HL-60 (cell line): ENCODE results near the gene BAIAP2.

Experiments
- DNase-seq, 2 experiments: peaks; one replicate each; pipeline ENCODE4 v3.0.0-alpha.2; 2010 to 2020; ENCODE audit warnings: low read depth in 1 of 2, low spot score in 1 of 2
- H3K27ac ChIP-seq: fragments of 250-450 bp; sonication (Bioruptor Pico); replicated peaks from 2 replicates; pipeline ENCODE4 v1.5.1; 2020; ENCODE audit warnings: mild to moderate bottlenecking, moderate library complexity
- H3K27me3 ChIP-seq: fragments of 250-450 bp; sonication (Bioruptor Pico); 2 replicates; pipeline ENCODE4 v1.5.1; 2021; ENCODE audit warnings: mild to moderate bottlenecking, moderate library complexity; ENCODE audit not compliant: insufficient read depth, poor library complexity, severe bottlenecking
- H3K4me3 ChIP-seq: replicated peaks from 2 replicates; pipeline ENCODE4 v1.5.1; 2011; ENCODE audit warnings: mild to moderate bottlenecking, control low read depth, low read length; ENCODE audit not compliant: insufficient read depth
- CTCF ChIP-seq: IDR thresholded peaks from one replicate; pipeline ENCODE4 v1.5.1; 2011; ENCODE audit warnings: low read length, control low read depth, inconsistent platforms; ENCODE audit not compliant: insufficient read depth
- GABPA ChIP-seq: IDR thresholded peaks from 2 replicates; pipeline ENCODE4 v1.6.1; 2012; ENCODE audit warnings: low read depth
- POLR2AphosphoS5 ChIP-seq: IDR thresholded peaks from 2 replicates; pipeline ENCODE4 v1.6.1; 2012; ENCODE audit warnings: low read depth
- SPI1 ChIP-seq: IDR thresholded peaks from 2 replicates; pipeline ENCODE4 v1.6.1; 2012; ENCODE audit warnings: low read depth, mild to moderate bottlenecking, borderline replicate concordance
- TF ChIP-seq, protein P1 (sequence below): IDR thresholded peaks from 2 replicates; pipeline ENCODE4 v1.6.1; 2012; ENCODE audit warnings: low read depth; ENCODE audit not compliant: insufficient replicate concordance

BAIAP2 gene

DNA sequence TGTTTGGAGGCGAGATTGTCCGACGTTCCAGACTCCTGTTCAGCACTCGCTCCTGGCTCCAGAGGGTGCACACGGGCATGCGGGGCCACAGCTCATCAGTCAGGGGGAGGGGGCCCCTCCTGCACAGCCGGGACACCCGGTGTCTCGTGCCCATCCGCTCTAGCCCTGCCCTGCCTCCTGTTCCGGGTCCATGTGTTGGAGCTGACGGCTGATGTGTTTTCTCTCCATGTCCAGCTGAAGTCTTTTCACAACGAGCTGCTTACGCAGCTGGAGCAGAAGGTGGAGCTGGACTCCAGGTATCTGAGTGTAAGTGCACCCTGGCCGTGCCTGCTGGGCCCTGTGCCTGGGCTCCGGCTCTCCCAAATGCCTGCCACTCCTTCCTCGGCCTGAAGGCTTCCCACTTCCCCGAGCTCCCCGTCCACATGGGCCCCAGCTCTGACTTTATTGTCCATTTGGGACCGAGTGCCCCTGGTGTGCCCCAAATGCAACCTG is 50.5 kb downstream of the BAIAP2 start:
- Histone ChIP-seq H3K27ac (no peak overlapping the region), H3K4me3 (no peak overlapping the region), H3K27me3 (no peaks in the 10 kb centered on the region)
- DNase-seq, result no peak
- TF ChIP-seq POLR2AphosphoS5 (no peak), GABPA (no peak), CTCF (no peak), SPI1 (no peak)
- TF ChIP-seq, protein P1, sequence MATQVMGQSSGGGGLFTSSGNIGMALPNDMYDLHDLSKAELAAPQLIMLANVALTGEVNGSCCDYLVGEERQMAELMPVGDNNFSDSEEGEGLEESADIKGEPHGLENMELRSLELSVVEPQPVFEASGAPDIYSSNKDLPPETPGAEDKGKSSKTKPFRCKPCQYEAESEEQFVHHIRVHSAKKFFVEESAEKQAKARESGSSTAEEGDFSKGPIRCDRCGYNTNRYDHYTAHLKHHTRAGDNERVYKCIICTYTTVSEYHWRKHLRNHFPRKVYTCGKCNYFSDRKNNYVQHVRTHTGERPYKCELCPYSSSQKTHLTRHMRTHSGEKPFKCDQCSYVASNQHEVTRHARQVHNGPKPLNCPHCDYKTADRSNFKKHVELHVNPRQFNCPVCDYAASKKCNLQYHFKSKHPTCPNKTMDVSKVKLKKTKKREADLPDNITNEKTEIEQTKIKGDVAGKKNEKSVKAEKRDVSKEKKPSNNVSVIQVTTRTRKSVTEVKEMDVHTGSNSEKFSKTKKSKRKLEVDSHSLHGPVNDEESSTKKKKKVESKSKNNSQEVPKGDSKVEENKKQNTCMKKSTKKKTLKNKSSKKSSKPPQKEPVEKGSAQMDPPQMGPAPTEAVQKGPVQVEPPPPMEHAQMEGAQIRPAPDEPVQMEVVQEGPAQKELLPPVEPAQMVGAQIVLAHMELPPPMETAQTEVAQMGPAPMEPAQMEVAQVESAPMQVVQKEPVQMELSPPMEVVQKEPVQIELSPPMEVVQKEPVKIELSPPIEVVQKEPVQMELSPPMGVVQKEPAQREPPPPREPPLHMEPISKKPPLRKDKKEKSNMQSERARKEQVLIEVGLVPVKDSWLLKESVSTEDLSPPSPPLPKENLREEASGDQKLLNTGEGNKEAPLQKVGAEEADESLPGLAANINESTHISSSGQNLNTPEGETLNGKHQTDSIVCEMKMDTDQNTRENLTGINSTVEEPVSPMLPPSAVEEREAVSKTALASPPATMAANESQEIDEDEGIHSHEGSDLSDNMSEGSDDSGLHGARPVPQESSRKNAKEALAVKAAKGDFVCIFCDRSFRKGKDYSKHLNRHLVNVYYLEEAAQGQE, result no peak

DNA sequence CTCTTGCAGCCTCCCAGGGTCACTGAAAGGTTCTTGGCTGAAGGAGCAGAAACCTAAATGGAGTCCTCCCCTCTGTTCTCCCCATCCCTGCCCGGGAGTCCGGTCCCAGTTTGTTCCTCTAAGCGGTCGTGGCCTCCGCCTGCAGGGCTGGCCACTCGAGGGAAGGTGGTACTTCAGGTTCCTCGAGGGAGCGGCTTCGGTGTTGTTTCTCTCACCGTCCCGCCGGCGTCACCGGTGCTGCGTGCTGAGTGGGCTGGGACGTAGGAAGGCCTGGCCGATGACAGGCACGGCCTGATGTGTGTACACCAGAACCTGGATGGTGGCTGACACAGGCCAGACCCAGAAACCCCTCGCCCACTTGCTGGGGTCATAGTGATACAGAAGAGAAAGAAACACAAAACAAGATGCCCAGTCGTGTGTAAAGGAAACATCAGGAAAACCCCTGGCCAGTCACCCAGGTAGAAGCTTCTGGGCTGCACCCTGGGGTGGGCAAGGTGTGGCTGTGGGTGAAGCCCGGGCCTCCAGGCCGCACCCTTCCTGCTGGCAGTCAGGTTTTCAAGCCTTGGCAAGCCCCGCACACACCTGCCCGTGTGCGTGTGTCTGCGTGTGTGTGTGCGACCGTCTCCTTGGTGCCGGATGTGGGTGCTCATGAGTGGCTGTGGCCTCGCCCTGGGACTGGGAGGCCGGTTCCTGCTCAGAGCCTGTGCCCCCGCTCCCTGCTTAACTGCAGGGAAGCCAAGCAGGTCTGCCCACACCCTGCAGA is 52.0 kb downstream of the BAIAP2 start:
- H3K4me3 ChIP-seq, result no peak overlapping the region
- DNase-seq, result no peak
- TF ChIP-seq, protein P1, result no peak
- TF ChIP-seq GABPA, result no peak
- TF ChIP-seq SPI1, result no peak
- TF ChIP-seq POLR2AphosphoS5, result no peak
- no peak for TF ChIP-seq CTCF
- no peak overlapping the region for H3K27ac ChIP-seq
- H3K27me3 ChIP-seq, result no peaks in the 10 kb centered on the region

DNA sequence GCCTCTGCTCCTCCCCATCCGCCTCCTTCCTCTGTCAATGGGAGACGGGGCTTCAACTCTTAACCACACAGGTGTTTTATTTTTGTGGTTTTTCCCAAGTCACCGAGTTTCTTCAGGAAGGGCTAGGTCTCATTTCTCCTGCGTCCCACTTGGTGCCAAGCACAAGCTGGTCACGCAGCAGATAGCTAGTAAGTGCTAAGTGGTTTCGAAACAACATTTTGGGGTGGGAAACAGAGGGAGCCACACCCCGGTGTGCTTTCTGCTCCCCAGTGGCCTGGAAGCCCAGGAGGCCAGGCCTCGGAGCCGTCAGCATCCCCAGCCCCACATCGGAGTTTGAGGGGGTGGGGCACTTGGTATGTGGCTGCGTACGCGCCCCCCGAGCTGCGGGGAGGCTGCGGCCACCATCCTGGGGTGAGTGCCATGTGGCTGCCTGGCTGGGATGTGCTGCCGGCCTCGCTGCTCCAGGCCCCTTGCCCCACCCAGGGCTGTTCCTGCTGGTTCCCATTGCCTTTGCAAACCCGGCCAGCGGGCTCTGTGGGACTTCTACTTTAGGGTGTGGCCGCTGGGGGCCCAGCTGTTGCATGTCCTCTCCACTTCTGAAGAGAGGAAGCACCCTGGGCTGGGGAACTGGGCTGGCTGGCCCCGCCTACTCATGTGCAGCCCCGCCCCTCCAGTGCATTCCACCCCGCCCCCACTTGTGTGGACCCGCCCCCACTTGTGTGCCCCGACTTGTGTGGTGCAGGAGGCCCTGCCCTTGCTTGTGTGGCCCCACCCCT is 55.6 kb downstream of the BAIAP2 start:
- Histone ChIP-seq H3K27ac (no peak overlapping the region), H3K27me3 (peaks cover 9% of the 10 kb centered on the region), H3K4me3 (no peak overlapping the region)
- TF ChIP-seq GABPA (no peak), SPI1 (peak; percentile 73)
- DNase-seq, result peak; percentile 86 to 89

DNA sequence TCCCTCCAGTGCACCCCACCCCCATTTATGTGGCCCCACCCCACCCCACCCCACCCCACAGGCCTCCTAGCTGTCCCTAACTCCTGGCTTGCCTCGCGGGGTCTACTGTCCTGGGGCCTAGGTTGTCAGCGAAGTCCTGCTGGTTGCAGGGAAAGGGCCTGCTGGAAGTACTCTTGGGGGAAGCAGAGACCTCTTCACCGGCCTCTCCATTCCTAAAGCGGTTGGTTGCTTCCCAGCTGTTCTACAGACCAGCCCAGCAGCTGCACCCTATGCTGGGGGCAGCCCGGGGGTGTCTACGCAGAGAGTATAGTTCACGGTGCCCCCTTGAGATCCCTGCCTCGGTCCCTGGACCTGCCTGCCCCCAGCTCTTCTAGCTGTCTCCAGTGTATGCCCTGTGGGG is 56.2 kb downstream of the BAIAP2 start:
- H3K27ac ChIP-seq, result no peak overlapping the region

More for the DNA sequence above, 56.2 kb downstream of the BAIAP2 start:
- DNase-seq, result no peak
- Histone ChIP-seq H3K27me3 (peaks cover 10% of the 10 kb centered on the region), H3K4me3 (no peak overlapping the region)
- no peak for TF ChIP-seq GABPA
